ENCODE measurements around the gene NHS.
A peak's percentile ranks its signal among the peaks of the same experiment; 100 is the strongest.

Gene NHS

GRCh38 chrX:17594693-17595092 is 219.7 kb downstream of the NHS start:
- FAIRE-seq: no peak

GRCh38 chrX:17595456-17596035 is 220.5 kb downstream of the NHS start:
- FAIRE-seq: peak; percentile 91

- FAIRE-seq: no peak
These were observed 221.1 kb downstream of the NHS start for GRCh38 chrX:17596061-17596460.

GRCh38 chrX:17596546-17597205 is 221.7 kb downstream of the NHS start:
- no peak for FAIRE-seq

GRCh38 chrX:17597327-17597726 is 222.3 kb downstream of the NHS start:
- FAIRE-seq: no peak

- FAIRE-seq: no peak
These were observed 222.9 kb downstream of the NHS start for GRCh38 chrX:17597836-17598439.

- no peak for FAIRE-seq
These were observed 226.6 kb downstream of the NHS start for GRCh38 chrX:17601441-17602200.

GRCh38 chrX:17602245-17602644 is 227.2 kb downstream of the NHS start:
- no peak for FAIRE-seq

GRCh38 chrX:17603196-17603595 is 228.2 kb downstream of the NHS start:
- no peak for FAIRE-seq

GRCh38 chrX:17605676-17606075 is 230.7 kb downstream of the NHS start:
- no peak for FAIRE-seq

- peak; percentile 92 for FAIRE-seq
These were observed 231.2 kb downstream of the NHS start for GRCh38 chrX:17606231-17606630.

GRCh38 chrX:17608888-17609287 is 233.9 kb downstream of the NHS start:
- no peak for FAIRE-seq

- FAIRE-seq: no peak
These were observed 235.8 kb downstream of the NHS start for GRCh38 chrX:17610788-17611187.

- FAIRE-seq: no peak
These were observed 239.1 kb downstream of the NHS start for GRCh38 chrX:17613979-17614588.

- FAIRE-seq: no peak
These were observed 241.9 kb downstream of the NHS start for GRCh38 chrX:17616936-17617335.

GRCh38 chrX:17617806-17618205 is 242.8 kb downstream of the NHS start:
- FAIRE-seq: no peak

- no peak for FAIRE-seq
These were observed 246.7 kb downstream of the NHS start for GRCh38 chrX:17621566-17622270.

GRCh38 chrX:17622331-17622730 is 247.3 kb downstream of the NHS start:
- FAIRE-seq: no peak

- FAIRE-seq: no peak
These were observed 248.8 kb downstream of the NHS start for GRCh38 chrX:17623750-17624149.

- FAIRE-seq: no peak
These were observed 252.0 kb downstream of the NHS start for GRCh38 chrX:17627026-17627425.

- no peak for FAIRE-seq
These were observed 254.0 kb downstream of the NHS start for GRCh38 chrX:17628976-17629375.

- no peak for FAIRE-seq
These were observed 254.5 kb downstream of the NHS start for GRCh38 chrX:17629519-17629918.

- no peak for FAIRE-seq
These were observed 256.6 kb downstream of the NHS start for GRCh38 chrX:17631647-17632046.
